Body of pancreas (tissue), 4 donors: ENCODE results near the gene GPS2.

Experiments used
- CTCF ChIP-seq, 7 experiments: fragments of 450-650 bp in 4 of 7; fragments of 200-600 bp in 3 of 7; sonication (generic) in 3 of 7; IDR thresholded peaks; one replicate each; pipeline ENCODE4 v1.5.1; 2016 to 2019; ENCODE audit warnings: antibody characterized with exemption in 7 of 7
- POLR2A ChIP-seq, 3 donors: fragments of 450-650 bp; IDR thresholded peaks; one replicate each; pipeline ENCODE4 v1.6.1; 2016; ENCODE audit warnings: antibody characterized with exemption in 3 of 3, mild to moderate bottlenecking in 2 of 3

- TF ChIP-seq CTCF (IDR thresholded peaks at IDR 0.05) (no peak), POLR2A (IDR thresholded peaks at IDR 0.05) (no peak)
Observed at GRCh38 chr17:7327056-7327455, 11.9 kb upstream of the GPS2 start.
